Mucosa of descending colon (tissue), 3 donors: ENCODE data around the gene TUBD1. TPM values are rescaled to one million over a fixed set of nuclear protein-coding genes. Genes with fewer than 3 reads are reported as not detected.
A peak's percentile ranks its signal among the peaks of the same experiment; 100 is the strongest.
"Not testable (repeated sequence)": the region's sequence is repeated elsewhere in the genome, so short reads cannot be mapped to it uniquely, and the experiment has no call there.

ENCODE experiments used
- ATAC-seq: fragments of 200-7000 bp; cut with Tn5 transposase; one replicate; pipeline ENCODE4 v1.9.1; 2020; ENCODE audit warnings: mild to moderate bottlenecking, moderate library complexity
- DNase-seq, 3 donors: peaks; one replicate each; pipeline ENCODE4 v3.0.0-alpha.2; 2020
- H3K36me3 ChIP-seq: fragments of 200-600 bp; one replicate; pipeline ENCODE4 v1.8.0; 2021; ENCODE audit warnings: low read depth, mild to moderate bottlenecking
- H3K4me1 ChIP-seq: fragments of 200-600 bp; one replicate; pipeline ENCODE4 v1.8.0; 2021; ENCODE audit warnings: low read depth, mild to moderate bottlenecking
- H3K4me3 ChIP-seq: fragments of 200-600 bp; one replicate; pipeline ENCODE4 v1.8.0; 2021; ENCODE audit warnings: mild to moderate bottlenecking
- H3K9me3 ChIP-seq: fragments of 200-600 bp; one replicate; pipeline ENCODE4 v1.8.0; 2021; ENCODE audit warnings: mild to moderate bottlenecking
- CTCF ChIP-seq: fragments of 200-600 bp; IDR thresholded peaks from one replicate; pipeline ENCODE4 v1.8.0; 2022; ENCODE audit warnings: antibody characterized with exemption, mild to moderate bottlenecking
- intact Hi-C, 2 donors: fragments of 100-400 bp; cut with DNase I in 1 of 2; cut with micrococcal nuclease in 1 of 2; formaldehyde crosslinking; loops; one replicate each; pipeline versions ENCODE4 v1.11.0 to v1.11.1; 2022; cut with DNase I, micrococcal nuclease
- total RNA-seq, 3 donors: library from RNA; stranded (reverse); fragmentation: NEBNext Ultra II Directional in 2 of 3; extraction: Animal tissue kit (Norgen Biotek cat#: 25700) in 2 of 3; gene quantifications; one replicate each; pipeline versions ENCODE4 v1.2.1 to v1.2.4, GENCODE V29; 2021 to 2023
- donor health status: DM: no; HTN: no; CAD: no; lungs with moderate emphysema.
- donor health status: DM: no; HTN: no; CAD: no.
- donor health status: DM: no; HTN: yes; CAD: no.

TUBD1 gene
- total RNA-seq, 3 donors from 2014 or later: 6.1 to 11.4 (median 6.2) TPM

- TF ChIP-seq CTCF: no peak
- H3K36me3 ChIP-seq: no peaks in the 10 kb centered on the region
- no peak for ATAC-seq
- DNase-seq: no peak
- no peak overlapping the region for H3K4me3 ChIP-seq
- peaks cover 13% of the 10 kb centered on the region for H3K4me1 ChIP-seq
- intact Hi-C loops: loop anchor here in 1 of 2 donors (2.0 kb wide), 1 partner anchor 105 kb away; no protein-coding TSS in a partner anchor
- H3K9me3 ChIP-seq: no peaks in the 10 kb centered on the region
These were observed 34.5 kb downstream of the TUBD1 start for GRCh38 chr17:59858167-59858816.

GRCh38 chr17:59856859-59857794 is 35.6 kb downstream of the TUBD1 start:
- no peak for TF ChIP-seq CTCF
- Histone ChIP-seq H3K4me3 (no peak overlapping the region), H3K4me1 (peaks cover 21% of the 10 kb centered on the region), H3K9me3 (no peaks in the 10 kb centered on the region), H3K36me3 (no peaks in the 10 kb centered on the region)
- no peak for DNase-seq
- no peak for ATAC-seq
- intact Hi-C loops: no loop called here

- H3K36me3 ChIP-seq, DNase-seq, intact Hi-C loops, H3K9me3 ChIP-seq, H3K4me3 ChIP-seq, ATAC-seq: not testable (repeated sequence)
- H3K4me1 ChIP-seq: peaks cover 42% of the 10 kb centered on the region
These were observed 38.6 kb downstream of the TUBD1 start for GRCh38 chr17:59853919-59854729.

GRCh38 chr17:59853168-59853918 is 39.4 kb downstream of the TUBD1 start:
- TF ChIP-seq CTCF: no peak
- H3K36me3 ChIP-seq: no peaks in the 10 kb centered on the region
- peaks cover 47% of the 10 kb centered on the region for H3K4me1 ChIP-seq
- intact Hi-C loops: no loop called here
- DNase-seq (peak; percentile 80 to 83 (median 81)), ATAC-seq (peak; percentile 83)
- no peaks in the 10 kb centered on the region for H3K9me3 ChIP-seq
- no peak overlapping the region for H3K4me3 ChIP-seq

GRCh38 chr17:59852847-59853167 is 39.9 kb downstream of the TUBD1 start:
- intact Hi-C loops, ATAC-seq, H3K36me3 ChIP-seq, H3K4me3 ChIP-seq, DNase-seq, H3K9me3 ChIP-seq: not testable (repeated sequence)
- peaks cover 50% of the 10 kb centered on the region for H3K4me1 ChIP-seq
